Stimulated activated CD4-positive, alpha-beta T cell treated with anti-CD3 and anti-CD28 coated beads, TNF-alpha, amount 100 ng/mL, for 1 hour (primary cell): ENCODE results near the gene HDAC10.
A peak's percentile ranks its signal among the peaks of the same experiment; 100 is the strongest.

Source experiments
- DNase-seq, 3 donors: peaks; one replicate each; pipeline ENCODE4 v3.0.0-alpha.2; 2020; ENCODE audit warnings: low read depth in 3 of 3, low spot score in 1 of 3

The HDAC10 gene, protein sequence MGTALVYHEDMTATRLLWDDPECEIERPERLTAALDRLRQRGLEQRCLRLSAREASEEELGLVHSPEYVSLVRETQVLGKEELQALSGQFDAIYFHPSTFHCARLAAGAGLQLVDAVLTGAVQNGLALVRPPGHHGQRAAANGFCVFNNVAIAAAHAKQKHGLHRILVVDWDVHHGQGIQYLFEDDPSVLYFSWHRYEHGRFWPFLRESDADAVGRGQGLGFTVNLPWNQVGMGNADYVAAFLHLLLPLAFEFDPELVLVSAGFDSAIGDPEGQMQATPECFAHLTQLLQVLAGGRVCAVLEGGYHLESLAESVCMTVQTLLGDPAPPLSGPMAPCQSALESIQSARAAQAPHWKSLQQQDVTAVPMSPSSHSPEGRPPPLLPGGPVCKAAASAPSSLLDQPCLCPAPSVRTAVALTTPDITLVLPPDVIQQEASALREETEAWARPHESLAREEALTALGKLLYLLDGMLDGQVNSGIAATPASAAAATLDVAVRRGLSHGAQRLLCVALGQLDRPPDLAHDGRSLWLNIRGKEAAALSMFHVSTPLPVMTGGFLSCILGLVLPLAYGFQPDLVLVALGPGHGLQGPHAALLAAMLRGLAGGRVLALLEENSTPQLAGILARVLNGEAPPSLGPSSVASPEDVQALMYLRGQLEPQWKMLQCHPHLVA

DNA sequence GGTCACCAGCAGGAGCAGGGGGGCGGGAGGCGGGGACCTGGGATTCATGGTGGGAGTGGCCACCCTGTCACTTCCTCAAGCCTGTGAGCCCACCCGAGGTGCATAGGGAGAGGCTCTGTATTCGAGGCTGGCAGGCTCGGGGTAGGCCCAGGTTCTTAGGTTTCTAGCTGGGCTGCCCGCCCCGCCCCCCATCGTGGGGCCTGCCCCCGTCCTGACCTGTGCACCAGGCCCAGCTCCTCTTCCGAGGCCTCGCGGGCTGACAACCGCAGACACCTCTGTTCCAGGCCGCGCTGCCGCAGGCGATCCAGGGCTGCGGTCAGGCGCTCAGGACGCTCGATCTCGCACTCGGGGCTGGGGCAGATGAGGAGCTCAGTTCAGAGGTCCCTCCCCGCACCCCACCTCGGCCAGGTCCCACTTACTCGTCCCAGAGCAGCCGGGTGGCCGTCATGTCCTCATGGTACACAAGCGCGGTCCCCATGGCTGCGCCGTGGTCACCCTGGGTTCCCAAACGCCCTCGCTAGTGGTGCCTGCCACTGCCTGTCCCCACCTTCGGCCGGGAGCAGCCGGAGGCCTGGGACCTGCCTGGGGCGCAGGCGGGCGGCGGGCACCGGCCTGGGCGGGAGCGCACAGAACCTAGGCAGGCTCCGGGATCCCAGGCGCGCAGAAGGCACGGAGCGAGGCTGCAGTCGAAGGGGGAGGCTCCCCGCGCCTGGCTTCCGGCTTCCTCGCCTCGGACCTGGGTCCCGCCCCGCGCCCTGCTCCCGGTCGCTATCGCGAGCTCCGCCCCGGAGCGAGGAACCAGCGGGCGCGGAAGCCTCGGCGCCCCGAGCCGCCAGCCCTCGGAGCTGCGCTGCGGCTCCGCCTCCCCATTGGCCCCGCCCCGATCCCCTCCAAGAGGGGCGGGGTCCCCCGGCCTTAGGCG lies at the start of gene HDAC10:
TSS of gene HDAC10 (minus strand) at position 711 of the 922 bp plus-strand sequence. CDS start at position 478, 233 bp downstream.
- peak in 2 of 3 donors; percentile 52 to 70 for DNase-seq

GRCh38 chr22:50300620-50301257 lies 49.7 kb upstream of the HDAC10 start:
- no peak for DNase-seq

DNA sequence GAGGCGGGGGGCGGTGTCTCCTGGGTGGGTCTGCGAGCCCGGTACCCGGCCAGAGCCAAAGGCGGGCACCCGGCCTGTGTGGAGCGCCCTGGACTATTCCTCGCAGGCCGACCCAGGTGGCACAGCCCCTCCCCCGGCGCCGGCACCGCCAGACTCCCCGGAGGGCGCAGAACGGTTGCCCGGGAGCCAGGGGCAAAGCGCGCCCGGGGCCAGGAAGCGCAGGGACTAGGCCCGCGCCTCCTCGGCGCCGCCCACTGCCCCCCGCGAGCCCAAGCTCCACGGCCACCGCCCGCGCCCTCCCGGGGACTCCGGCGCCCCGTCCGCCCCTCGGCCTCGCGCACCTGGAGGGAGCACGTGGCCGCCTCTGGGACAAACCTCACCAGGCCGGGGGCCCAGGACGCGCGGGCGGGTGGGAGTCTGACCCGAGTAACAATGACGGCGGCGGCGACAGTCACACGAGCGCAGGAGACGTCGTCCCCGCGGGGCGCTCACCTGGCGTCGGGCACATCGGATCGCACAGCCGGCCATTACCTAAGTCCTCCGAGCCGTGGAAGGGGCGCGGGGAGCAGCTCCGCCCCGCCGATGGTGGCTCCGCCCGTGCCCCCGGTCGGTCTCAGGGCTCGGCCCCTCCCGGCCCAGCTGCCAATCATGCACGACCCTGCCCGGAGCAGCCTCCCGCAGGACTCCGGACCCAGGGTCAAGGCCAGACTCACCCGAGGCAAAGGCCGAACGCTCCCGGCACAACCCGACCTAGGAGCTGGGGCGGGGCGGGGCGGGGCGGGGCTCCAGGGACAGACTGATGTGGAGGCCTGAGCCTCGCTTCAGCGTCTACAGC lies 48.9 kb upstream of the HDAC10 start:
- DNase-seq: no peak

- DNase-seq: no peak
Measured at GRCh38 chr22:50298937-50299784, 48.1 kb upstream of the HDAC10 start.

- no peak for DNase-seq
Measured at GRCh38 chr22:50298266-50298637, 47.2 kb upstream of the HDAC10 start.

DNA sequence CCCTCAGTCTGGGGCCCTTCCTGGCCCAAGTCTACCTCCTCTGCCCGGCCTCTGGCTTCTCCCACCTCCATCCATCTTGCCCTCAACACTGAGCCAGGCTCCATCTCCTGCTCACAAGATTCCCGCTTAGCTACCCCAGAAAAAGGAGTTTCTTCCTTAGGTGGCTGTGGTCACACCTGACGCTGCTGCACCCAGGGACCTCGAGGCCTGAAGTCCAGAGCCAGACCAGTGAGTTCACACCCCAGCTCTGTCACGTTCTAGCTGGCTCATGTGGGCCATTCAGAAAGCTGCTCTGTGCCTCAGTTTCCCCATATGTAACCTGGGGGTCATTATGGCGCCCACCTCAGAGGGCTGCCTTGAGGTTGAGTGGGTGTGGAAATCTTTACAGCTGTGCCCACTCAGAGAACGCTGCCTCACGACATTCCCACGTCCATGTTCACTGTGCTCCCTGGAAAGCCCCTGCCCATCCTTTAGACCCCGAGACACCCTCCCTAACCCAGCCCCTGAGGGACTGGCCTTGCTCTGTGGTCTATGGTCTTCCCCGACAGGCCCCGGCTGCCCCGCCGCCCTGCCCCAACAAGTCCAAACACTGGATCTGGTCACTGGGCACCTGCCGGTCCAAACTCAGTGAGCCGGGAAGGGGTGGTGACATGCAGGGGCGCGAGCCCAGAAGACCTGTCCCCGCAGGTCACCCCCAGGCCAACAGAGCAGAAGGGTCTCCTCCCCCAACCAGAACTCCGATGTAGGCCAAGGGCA lies 46.6 kb upstream of the HDAC10 start:
- DNase-seq: no peak

DNA sequence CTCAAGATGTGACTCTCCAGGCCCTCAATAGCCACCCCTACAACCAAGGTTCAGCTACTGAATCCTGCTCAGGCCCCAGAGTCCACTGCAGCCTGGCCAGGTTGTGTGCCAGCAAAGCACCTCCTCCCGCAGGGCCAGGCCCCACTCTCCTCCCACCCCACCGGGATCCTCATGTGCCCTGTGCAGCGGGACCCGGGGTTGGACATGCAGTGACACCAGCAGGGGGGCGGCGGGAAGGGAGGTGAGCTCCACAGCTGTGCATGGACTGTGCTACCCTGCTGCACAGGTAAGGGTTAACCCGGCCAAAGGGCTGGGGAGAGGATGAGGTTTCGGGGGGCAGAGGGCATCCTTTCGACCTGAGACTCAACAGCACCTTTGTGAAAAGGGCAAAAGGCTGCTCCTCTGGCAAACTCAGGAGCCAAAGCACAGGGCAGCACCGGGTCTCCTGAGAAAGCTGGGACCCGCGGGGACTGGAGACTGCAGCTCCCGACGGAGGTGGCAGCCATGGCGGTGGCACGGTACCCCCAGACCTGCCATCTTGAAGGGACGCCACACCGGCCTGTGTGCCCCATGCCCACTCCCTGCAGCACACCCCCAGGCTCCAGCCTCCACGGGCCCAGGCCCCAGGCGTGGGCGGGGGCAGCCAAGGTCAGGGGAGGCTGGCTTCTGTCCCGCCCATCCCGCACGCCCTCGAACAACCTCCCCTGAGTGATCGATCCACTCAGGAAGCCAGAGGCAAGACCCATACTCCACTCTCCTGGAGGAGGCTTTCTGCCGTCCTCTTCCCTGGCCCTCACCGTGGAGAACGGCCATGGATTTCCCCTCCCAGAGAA lies 45.8 kb upstream of the HDAC10 start:
- DNase-seq: no peak

- DNase-seq: no peak
Measured at GRCh38 chr22:50294319-50294656, 43.2 kb upstream of the HDAC10 start.

- no peak for DNase-seq
Measured at GRCh38 chr22:50293441-50294318, 42.6 kb upstream of the HDAC10 start.

- DNase-seq: no peak
Measured at GRCh38 chr22:50292643-50293440, 41.8 kb upstream of the HDAC10 start.

GRCh38 chr22:50289942-50290630 lies 39.0 kb upstream of the HDAC10 start:
- DNase-seq: no peak

DNA sequence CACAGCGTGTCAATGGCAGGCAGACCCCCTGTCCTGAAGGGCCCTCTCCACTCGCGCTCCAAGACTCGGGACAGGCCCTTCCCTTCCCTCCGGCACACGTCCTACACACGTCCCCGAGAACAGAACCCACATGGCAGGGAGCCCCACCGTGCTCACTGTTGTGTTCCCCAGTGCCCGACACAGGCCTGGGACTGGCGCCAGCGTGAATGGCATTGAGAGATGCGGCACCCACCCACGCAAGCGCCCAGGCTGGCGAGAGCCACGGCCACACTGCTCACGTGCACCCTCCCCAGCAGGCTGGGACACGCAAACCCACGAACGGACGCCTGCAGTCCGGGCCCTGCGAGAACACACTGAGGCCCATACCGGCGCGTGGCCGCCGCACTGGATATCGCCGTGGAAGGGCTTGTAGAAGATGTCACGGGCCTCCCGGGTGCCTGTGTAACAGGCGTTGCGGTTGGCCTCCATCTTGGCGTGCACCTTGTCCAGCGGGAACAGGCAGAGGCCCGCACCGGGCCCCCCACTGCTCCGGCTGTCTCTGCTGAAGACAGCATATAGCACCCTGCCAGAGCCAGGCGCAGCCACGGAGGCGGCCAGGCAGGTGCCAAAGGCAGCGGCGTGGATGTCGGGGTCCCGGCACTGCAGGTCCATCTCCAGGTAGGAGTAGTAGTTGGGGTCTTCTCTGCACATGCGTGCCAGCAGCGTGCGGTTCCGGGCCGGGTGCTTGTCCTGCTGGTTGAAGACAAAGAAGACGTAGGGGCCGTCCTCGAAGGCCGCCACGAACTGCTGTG lies 38.3 kb upstream of the HDAC10 start:
- no peak for DNase-seq

GRCh38 chr22:50287731-50288130 lies 36.7 kb upstream of the HDAC10 start:
- DNase-seq: no peak

DNA sequence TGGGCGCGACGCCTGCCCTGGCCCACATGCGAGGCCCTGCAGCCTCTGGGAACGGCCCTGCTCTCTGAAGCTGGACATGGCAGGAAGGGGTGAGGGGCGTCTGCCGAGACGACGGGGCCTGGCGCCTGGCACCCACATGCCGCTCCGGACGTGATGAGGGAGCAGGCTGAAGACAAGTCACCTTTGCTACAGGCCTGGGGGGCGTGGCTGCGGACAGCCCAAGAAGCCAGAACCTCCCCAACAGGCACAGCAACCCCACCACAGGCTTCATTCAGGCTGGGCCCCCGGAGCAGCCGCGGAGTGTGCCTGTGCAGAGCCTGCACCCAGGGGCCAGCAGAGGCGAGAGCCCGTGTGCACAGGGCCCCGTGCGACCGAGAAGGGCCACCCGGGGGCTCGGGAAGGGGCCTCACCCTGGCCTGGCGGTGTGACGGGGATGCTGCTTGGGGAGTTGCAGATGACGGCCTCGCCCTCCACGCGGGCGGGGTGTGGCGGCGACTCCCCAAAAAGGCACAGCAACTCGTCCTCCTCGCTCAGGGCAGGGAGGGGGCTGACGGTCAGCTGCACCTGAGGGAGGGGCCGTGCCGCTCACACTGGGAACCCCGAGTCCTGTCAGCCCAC lies 35.7 kb upstream of the HDAC10 start:
- no peak for DNase-seq
